Measurements from ENCODE around the gene STRIP1. TPM values are rescaled to one million over a fixed set of nuclear protein-coding genes. Genes with fewer than 3 reads are reported as not detected.

Gene STRIP1
- total and polyA plus RNA-seq, 2 of the 8 experiments (the other 6 are each of a cell fraction or from before 2014, with no cell fraction given): 21.3 to 45.6 TPM

GRCh38 chr1:110034040-110034450 is 379 bp upstream of the STRIP1 start (continued):
- TF ChIP-seq, protein P1, sequence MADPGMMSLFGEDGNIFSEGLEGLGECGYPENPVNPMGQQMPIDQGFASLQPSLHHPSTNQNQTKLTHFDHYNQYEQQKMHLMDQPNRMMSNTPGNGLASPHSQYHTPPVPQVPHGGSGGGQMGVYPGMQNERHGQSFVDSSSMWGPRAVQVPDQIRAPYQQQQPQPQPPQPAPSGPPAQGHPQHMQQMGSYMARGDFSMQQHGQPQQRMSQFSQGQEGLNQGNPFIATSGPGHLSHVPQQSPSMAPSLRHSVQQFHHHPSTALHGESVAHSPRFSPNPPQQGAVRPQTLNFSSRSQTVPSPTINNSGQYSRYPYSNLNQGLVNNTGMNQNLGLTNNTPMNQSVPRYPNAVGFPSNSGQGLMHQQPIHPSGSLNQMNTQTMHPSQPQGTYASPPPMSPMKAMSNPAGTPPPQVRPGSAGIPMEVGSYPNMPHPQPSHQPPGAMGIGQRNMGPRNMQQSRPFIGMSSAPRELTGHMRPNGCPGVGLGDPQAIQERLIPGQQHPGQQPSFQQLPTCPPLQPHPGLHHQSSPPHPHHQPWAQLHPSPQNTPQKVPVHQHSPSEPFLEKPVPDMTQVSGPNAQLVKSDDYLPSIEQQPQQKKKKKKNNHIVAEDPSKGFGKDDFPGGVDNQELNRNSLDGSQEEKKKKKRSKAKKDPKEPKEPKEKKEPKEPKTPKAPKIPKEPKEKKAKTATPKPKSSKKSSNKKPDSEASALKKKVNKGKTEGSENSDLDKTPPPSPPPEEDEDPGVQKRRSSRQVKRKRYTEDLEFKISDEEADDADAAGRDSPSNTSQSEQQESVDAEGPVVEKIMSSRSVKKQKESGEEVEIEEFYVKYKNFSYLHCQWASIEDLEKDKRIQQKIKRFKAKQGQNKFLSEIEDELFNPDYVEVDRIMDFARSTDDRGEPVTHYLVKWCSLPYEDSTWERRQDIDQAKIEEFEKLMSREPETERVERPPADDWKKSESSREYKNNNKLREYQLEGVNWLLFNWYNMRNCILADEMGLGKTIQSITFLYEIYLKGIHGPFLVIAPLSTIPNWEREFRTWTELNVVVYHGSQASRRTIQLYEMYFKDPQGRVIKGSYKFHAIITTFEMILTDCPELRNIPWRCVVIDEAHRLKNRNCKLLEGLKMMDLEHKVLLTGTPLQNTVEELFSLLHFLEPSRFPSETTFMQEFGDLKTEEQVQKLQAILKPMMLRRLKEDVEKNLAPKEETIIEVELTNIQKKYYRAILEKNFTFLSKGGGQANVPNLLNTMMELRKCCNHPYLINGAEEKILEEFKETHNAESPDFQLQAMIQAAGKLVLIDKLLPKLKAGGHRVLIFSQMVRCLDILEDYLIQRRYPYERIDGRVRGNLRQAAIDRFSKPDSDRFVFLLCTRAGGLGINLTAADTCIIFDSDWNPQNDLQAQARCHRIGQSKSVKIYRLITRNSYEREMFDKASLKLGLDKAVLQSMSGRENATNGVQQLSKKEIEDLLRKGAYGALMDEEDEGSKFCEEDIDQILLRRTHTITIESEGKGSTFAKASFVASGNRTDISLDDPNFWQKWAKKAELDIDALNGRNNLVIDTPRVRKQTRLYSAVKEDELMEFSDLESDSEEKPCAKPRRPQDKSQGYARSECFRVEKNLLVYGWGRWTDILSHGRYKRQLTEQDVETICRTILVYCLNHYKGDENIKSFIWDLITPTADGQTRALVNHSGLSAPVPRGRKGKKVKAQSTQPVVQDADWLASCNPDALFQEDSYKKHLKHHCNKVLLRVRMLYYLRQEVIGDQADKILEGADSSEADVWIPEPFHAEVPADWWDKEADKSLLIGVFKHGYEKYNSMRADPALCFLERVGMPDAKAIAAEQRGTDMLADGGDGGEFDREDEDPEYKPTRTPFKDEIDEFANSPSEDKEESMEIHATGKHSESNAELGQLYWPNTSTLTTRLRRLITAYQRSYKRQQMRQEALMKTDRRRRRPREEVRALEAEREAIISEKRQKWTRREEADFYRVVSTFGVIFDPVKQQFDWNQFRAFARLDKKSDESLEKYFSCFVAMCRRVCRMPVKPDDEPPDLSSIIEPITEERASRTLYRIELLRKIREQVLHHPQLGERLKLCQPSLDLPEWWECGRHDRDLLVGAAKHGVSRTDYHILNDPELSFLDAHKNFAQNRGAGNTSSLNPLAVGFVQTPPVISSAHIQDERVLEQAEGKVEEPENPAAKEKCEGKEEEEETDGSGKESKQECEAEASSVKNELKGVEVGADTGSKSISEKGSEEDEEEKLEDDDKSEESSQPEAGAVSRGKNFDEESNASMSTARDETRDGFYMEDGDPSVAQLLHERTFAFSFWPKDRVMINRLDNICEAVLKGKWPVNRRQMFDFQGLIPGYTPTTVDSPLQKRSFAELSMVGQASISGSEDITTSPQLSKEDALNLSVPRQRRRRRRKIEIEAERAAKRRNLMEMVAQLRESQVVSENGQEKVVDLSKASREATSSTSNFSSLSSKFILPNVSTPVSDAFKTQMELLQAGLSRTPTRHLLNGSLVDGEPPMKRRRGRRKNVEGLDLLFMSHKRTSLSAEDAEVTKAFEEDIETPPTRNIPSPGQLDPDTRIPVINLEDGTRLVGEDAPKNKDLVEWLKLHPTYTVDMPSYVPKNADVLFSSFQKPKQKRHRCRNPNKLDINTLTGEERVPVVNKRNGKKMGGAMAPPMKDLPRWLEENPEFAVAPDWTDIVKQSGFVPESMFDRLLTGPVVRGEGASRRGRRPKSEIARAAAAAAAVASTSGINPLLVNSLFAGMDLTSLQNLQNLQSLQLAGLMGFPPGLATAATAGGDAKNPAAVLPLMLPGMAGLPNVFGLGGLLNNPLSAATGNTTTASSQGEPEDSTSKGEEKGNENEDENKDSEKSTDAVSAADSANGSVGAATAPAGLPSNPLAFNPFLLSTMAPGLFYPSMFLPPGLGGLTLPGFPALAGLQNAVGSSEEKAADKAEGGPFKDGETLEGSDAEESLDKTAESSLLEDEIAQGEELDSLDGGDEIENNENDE (IDR thresholded peaks at IDR 0.05; ENCODE audit: insufficient replicate concordance, low read length): no peak
- TF ChIP-seq RXRA (IDR thresholded peaks at IDR 0.05; ENCODE audit: insufficient read depth, low read depth, low read length): no peak
- no peak for TF ChIP-seq CHD1 (IDR thresholded peaks at IDR 0.05; ENCODE audit: low read depth, low read length)
- no peak for TF ChIP-seq SAP30 (IDR thresholded peaks at IDR 0.05; ENCODE audit: insufficient read depth, insufficient replicate concordance, low read length)
- TF ChIP-seq CBX5 (IDR thresholded peaks at IDR 0.05; ENCODE audit: low read depth, low read length): no peak
- no peak for TF ChIP-seq TCF12 (IDR thresholded peaks at IDR 0.05; ENCODE audit: low read depth, low read length)
- no peak for TF ChIP-seq EGR1 (IDR thresholded peaks at IDR 0.05; ENCODE audit: borderline replicate concordance, low read depth, low read length)
